Measurements from ENCODE around the gene USP24.
A peak's percentile ranks its signal among the peaks of the same experiment; 100 is the strongest.
"Not testable (repeated sequence)": the region's sequence is repeated elsewhere in the genome, so short reads cannot be mapped to it uniquely, and the experiment has no call there.

USP24 gene

GRCh38 chr1:55154616-55155015 lies 60.5 kb downstream of the USP24 start:
- no peak for DNase-seq

- no peak for DNase-seq
These were observed 62.1 kb downstream of the USP24 start for GRCh38 chr1:55153031-55153430.

- no peak for DNase-seq
These were observed 64.1 kb downstream of the USP24 start for GRCh38 chr1:55150880-55151588.

GRCh38 chr1:55148676-55149075 lies 66.5 kb downstream of the USP24 start:
- no peak for DNase-seq

GRCh38 chr1:55147524-55147923 lies 67.6 kb downstream of the USP24 start:
- DNase-seq = no peak

- DNase-seq = peak; percentile 50
These were observed 68.4 kb downstream of the USP24 start for GRCh38 chr1:55146781-55147180.

- no peak for DNase-seq
These were observed 70.3 kb downstream of the USP24 start for GRCh38 chr1:55144886-55145285.

GRCh38 chr1:55143684-55144083 lies 71.5 kb downstream of the USP24 start:
- peak; percentile 40 for DNase-seq

GRCh38 chr1:55141295-55141893 lies 73.8 kb downstream of the USP24 start:
- DNase-seq = no peak

- peak; percentile 84 for DNase-seq
These were observed 74.6 kb downstream of the USP24 start for GRCh38 chr1:55140546-55140983.

GRCh38 chr1:55140137-55140536 lies 75.0 kb downstream of the USP24 start:
- no peak for DNase-seq

GRCh38 chr1:55138823-55139222 lies 76.3 kb downstream of the USP24 start:
- no peak for DNase-seq

GRCh38 chr1:55134152-55134808 lies 80.9 kb downstream of the USP24 start:
- no peak for DNase-seq

GRCh38 chr1:55131801-55132200 lies 83.4 kb downstream of the USP24 start:
- no peak for DNase-seq

GRCh38 chr1:55131218-55131617 lies 83.9 kb downstream of the USP24 start:
- no peak for DNase-seq

GRCh38 chr1:55129194-55129728 lies 85.9 kb downstream of the USP24 start:
- DNase-seq = no peak

GRCh38 chr1:55128418-55128995 lies 86.7 kb downstream of the USP24 start:
- DNase-seq = no peak

GRCh38 chr1:55127827-55128343 lies 87.3 kb downstream of the USP24 start:
- DNase-seq = no peak

- no peak for DNase-seq
These were observed 90.7 kb downstream of the USP24 start for GRCh38 chr1:55124470-55124869.

GRCh38 chr1:55120538-55120937 lies 94.6 kb downstream of the USP24 start:
- no peak for DNase-seq

- no peak for DNase-seq
These were observed 96.4 kb downstream of the USP24 start for GRCh38 chr1:55118651-55119329.

GRCh38 chr1:55117941-55118340 lies 97.2 kb downstream of the USP24 start:
- no peak for DNase-seq

- DNase-seq = not testable (repeated sequence)
These were observed 106.2 kb downstream of the USP24 start for GRCh38 chr1:55109005-55109404.
